ENCODE results near the gene NAV3. TPM values are rescaled to one million over a fixed set of nuclear protein-coding genes. Genes with fewer than 3 reads are reported as not detected.

The NAV3 gene, protein sequence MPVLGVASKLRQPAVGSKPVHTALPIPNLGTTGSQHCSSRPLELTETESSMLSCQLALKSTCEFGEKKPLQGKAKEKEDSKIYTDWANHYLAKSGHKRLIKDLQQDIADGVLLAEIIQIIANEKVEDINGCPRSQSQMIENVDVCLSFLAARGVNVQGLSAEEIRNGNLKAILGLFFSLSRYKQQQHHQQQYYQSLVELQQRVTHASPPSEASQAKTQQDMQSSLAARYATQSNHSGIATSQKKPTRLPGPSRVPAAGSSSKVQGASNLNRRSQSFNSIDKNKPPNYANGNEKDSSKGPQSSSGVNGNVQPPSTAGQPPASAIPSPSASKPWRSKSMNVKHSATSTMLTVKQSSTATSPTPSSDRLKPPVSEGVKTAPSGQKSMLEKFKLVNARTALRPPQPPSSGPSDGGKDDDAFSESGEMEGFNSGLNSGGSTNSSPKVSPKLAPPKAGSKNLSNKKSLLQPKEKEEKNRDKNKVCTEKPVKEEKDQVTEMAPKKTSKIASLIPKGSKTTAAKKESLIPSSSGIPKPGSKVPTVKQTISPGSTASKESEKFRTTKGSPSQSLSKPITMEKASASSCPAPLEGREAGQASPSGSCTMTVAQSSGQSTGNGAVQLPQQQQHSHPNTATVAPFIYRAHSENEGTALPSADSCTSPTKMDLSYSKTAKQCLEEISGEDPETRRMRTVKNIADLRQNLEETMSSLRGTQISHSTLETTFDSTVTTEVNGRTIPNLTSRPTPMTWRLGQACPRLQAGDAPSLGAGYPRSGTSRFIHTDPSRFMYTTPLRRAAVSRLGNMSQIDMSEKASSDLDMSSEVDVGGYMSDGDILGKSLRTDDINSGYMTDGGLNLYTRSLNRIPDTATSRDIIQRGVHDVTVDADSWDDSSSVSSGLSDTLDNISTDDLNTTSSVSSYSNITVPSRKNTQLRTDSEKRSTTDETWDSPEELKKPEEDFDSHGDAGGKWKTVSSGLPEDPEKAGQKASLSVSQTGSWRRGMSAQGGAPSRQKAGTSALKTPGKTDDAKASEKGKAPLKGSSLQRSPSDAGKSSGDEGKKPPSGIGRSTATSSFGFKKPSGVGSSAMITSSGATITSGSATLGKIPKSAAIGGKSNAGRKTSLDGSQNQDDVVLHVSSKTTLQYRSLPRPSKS (N-terminal part only)
- total RNA-seq (2014; rRNA removed; shearing (Covaris generic)): 10.5 and 12.0 TPM in 2 replicates
- 3.2 and 4.0 TPM in 2 replicates for polyA plus RNA-seq (2016; fragmentation: Nextera tagmentation; extraction: Ambion mirVana)
- long read RNA-seq: 0 reads

- Mint-ChIP-seq H3K36me3 (ENCODE audit: low read depth) (no peaks in the 10 kb centered on the region), H3K27ac (0 out of 2 replicates have a peak within 1 kb of the TSS, but pooled peaks have one; percentile 43), H3K27me3 (ENCODE audit: insufficient read depth, low read depth, poor library complexity) (no peaks in the 10 kb centered on the region), H3K9me3 (no peaks in the 10 kb centered on the region), H3K4me1 (no peaks in the 10 kb centered on the region; the same call in 2 of the 3 replicates), H3K4me3 (no peak within 1 kb of the TSS)
- H3K9me2 ChIP-seq (ENCODE audit: insufficient read depth): no peaks in the 10 kb centered on the region
- no peak within 1 kb of the TSS for H3K4me2 ChIP-seq
- DNase-seq (ENCODE audit: low spot score): no peak
- no peak within 1 kb of the TSS for H3K4me3 ChIP-seq
- no peaks in the 10 kb centered on the region for H3K36me3 ChIP-seq (ENCODE audit: insufficient read depth)
- no peaks in the 10 kb centered on the region for H3F3A ChIP-seq (replicated peaks; ENCODE audit: low read depth)
- H3K27ac ChIP-seq (ENCODE audit: low read depth): no peak within 1 kb of the TSS
- H4K20me1 ChIP-seq (replicated peaks; ENCODE audit: insufficient read depth): no peaks in the 10 kb centered on the region
- H2AFZ ChIP-seq: no peak within 1 kb of the TSS
- no peaks in the 10 kb centered on the region for H3K27me3 ChIP-seq (ENCODE audit: insufficient read depth)
- ATAC-seq: no peak
- no peaks in the 10 kb centered on the region for H3K4me1 ChIP-seq (ENCODE audit: insufficient read depth)
- no peaks in the 10 kb centered on the region for H3K79me2 ChIP-seq (replicated peaks; ENCODE audit: insufficient read depth)
- TF ChIP-seq, protein P1, sequence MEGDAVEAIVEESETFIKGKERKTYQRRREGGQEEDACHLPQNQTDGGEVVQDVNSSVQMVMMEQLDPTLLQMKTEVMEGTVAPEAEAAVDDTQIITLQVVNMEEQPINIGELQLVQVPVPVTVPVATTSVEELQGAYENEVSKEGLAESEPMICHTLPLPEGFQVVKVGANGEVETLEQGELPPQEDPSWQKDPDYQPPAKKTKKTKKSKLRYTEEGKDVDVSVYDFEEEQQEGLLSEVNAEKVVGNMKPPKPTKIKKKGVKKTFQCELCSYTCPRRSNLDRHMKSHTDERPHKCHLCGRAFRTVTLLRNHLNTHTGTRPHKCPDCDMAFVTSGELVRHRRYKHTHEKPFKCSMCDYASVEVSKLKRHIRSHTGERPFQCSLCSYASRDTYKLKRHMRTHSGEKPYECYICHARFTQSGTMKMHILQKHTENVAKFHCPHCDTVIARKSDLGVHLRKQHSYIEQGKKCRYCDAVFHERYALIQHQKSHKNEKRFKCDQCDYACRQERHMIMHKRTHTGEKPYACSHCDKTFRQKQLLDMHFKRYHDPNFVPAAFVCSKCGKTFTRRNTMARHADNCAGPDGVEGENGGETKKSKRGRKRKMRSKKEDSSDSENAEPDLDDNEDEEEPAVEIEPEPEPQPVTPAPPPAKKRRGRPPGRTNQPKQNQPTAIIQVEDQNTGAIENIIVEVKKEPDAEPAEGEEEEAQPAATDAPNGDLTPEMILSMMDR (conservative IDR thresholded peaks at IDR 0.05; ENCODE audit: low read depth in 2 of 2): no peak
- TF ChIP-seq, protein P2, sequence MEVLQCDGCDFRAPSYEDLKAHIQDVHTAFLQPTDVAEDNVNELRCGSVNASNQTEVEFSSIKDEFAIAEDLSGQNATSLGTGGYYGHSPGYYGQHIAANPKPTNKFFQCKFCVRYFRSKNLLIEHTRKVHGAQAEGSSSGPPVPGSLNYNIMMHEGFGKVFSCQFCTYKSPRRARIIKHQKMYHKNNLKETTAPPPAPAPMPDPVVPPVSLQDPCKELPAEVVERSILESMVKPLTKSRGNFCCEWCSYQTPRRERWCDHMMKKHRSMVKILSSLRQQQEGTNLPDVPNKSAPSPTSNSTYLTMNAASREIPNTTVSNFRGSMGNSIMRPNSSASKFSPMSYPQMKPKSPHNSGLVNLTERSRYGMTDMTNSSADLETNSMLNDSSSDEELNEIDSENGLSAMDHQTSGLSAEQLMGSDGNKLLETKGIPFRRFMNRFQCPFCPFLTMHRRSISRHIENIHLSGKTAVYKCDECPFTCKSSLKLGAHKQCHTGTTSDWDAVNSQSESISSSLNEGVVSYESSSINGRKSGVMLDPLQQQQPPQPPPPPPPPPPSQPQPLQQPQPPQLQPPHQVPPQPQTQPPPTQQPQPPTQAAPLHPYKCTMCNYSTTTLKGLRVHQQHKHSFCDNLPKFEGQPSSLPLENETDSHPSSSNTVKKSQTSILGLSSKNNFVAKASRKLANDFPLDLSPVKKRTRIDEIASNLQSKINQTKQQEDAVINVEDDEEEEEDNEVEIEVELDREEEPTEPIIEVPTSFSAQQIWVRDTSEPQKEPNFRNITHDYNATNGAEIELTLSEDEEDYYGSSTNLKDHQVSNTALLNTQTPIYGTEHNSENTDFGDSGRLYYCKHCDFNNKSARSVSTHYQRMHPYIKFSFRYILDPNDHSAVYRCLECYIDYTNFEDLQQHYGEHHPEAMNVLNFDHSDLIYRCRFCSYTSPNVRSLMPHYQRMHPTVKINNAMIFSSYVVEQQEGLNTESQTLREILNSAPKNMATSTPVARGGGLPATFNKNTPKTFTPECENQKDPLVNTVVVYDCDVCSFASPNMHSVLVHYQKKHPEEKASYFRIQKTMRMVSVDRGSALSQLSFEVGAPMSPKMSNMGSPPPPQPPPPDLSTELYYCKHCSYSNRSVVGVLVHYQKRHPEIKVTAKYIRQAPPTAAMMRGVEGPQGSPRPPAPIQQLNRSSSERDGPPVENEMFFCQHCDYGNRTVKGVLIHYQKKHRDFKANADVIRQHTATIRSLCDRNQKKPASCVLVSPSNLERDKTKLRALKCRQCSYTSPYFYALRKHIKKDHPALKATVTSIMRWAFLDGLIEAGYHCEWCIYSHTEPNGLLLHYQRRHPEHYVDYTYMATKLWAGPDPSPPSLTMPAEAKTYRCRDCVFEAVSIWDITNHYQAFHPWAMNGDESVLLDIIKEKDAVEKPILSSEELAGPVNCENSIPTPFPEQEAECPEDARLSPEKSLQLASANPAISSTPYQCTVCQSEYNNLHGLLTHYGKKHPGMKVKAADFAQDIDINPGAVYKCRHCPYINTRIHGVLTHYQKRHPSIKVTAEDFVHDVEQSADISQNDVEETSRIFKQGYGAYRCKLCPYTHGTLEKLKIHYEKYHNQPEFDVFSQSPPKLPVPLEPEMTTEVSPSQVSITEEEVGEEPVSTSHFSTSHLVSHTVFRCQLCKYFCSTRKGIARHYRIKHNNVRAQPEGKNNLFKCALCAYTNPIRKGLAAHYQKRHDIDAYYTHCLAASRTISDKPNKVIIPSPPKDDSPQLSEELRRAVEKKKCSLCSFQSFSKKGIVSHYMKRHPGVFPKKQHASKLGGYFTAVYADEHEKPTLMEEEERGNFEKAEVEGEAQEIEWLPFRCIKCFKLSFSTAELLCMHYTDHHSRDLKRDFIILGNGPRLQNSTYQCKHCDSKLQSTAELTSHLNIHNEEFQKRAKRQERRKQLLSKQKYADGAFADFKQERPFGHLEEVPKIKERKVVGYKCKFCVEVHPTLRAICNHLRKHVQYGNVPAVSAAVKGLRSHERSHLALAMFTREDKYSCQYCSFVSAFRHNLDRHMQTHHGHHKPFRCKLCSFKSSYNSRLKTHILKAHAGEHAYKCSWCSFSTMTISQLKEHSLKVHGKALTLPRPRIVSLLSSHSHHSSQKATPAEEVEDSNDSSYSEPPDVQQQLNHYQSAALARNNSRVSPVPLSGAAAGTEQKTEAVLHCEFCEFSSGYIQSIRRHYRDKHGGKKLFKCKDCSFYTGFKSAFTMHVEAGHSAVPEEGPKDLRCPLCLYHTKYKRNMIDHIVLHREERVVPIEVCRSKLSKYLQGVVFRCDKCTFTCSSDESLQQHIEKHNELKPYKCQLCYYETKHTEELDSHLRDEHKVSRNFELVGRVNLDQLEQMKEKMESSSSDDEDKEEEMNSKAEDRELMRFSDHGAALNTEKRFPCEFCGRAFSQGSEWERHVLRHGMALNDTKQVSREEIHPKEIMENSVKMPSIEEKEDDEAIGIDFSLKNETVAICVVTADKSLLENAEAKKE (CRISPR knock-in tag; IDR thresholded peaks at IDR 0.05): no peak
- TF ChIP-seq ZNF114 (CRISPR knock-in tag; IDR thresholded peaks at IDR 0.05) (no peak), STAT1 (IDR thresholded peaks at IDR 0.05; ENCODE audit: unreplicated experiment) (no peak), CREB1 (CRISPR knock-in tag; IDR thresholded peaks at IDR 0.05; ENCODE audit: low read depth) (no peak), POLR2AphosphoS5 (IDR thresholded peaks at IDR 0.05; ENCODE audit: low read depth) (no peak), JUNB (IDR thresholded peaks at IDR 0.05; ENCODE audit: unreplicated experiment) (no peak), NANOG (IDR thresholded peaks at IDR 0.05; ENCODE audit: borderline replicate concordance) (no peak), EZH2 (IDR thresholded peaks at IDR 0.05; ENCODE audit: low read depth, unreplicated experiment) (no peak), ZNF331 (CRISPR knock-in tag; IDR thresholded peaks at IDR 0.05; ENCODE audit: low read depth) (no peak), EZH2phosphoT487 (IDR thresholded peaks at IDR 0.05; ENCODE audit: unreplicated experiment) (no peak)
- TF ChIP-seq, protein P3, sequence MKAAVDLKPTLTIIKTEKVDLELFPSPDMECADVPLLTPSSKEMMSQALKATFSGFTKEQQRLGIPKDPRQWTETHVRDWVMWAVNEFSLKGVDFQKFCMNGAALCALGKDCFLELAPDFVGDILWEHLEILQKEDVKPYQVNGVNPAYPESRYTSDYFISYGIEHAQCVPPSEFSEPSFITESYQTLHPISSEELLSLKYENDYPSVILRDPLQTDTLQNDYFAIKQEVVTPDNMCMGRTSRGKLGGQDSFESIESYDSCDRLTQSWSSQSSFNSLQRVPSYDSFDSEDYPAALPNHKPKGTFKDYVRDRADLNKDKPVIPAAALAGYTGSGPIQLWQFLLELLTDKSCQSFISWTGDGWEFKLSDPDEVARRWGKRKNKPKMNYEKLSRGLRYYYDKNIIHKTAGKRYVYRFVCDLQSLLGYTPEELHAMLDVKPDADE (IDR thresholded peaks at IDR 0.05): no peak
Measured at GRCh38 chr12:77830583-77831351, at the start of gene NAV3. Gene NAV3, plus strand, starts transcription at chr12:77830894. Its CDS starts 568 bp downstream, at chr12:77831462.
